Esophagus muscularis mucosa (tissue), 4 donors: ENCODE results near the gene MPHOSPH8. TPM values are rescaled to one million over a fixed set of nuclear protein-coding genes. Genes with fewer than 3 reads are reported as not detected.

Experiments used
- DNase-seq: peaks from one replicate; pipeline ENCODE4 v3.0.0-alpha.2; 2017; ENCODE audit errors: extremely low spot score
- H3K27ac ChIP-seq, 4 donors: fragments of 200-600 bp; sonication (generic); replicated peaks in 1 of 4; 1 replicate in 3 of 4; 2 replicates in 1 of 4; pipeline ENCODE4 v1.5.1; 2016 to 2019; ENCODE audit warnings: mild to moderate bottlenecking in 1 of 4
- H3K27me3 ChIP-seq, 4 donors: fragments of 200-600 bp; sonication (generic); one replicate each; pipeline versions ENCODE4 v1.5.1 to v1.6.0; 2016 to 2019
- H3K36me3 ChIP-seq, 4 donors: fragments of 200-600 bp; sonication (generic); one replicate each; pipeline ENCODE4 v1.5.1; 2016 to 2019
- H3K4me1 ChIP-seq, 4 donors: fragments of 200-600 bp; sonication (generic); one replicate each; pipeline ENCODE4 v1.5.1; 2016 to 2019
- H3K4me3 ChIP-seq, 4 donors: fragments of 200-600 bp; sonication (generic); 1 replicate in 2 of 4; 2 replicates in 2 of 4; pipeline ENCODE4 v1.5.1; 2016 to 2019; ENCODE audit warnings: mild to moderate bottlenecking in 4 of 4, moderate library complexity in 1 of 4
- H3K9me3 ChIP-seq, 4 donors: fragments of 200-600 bp; sonication (generic); 1 replicate in 3 of 4; 2 replicates in 1 of 4; pipeline ENCODE4 v1.5.1; 2016 to 2019
- CTCF ChIP-seq, 3 experiments: fragments of 200-600 bp in 2 of 3; fragments of 450-650 bp in 1 of 3; sonication (generic) in 2 of 3; IDR thresholded peaks; one replicate each; pipeline ENCODE4 v1.5.1; 2017 to 2019; ENCODE audit warnings: antibody characterized with exemption in 3 of 3, mild to moderate bottlenecking in 2 of 3, moderate library complexity in 1 of 3
- EP300 ChIP-seq: sonication (generic); formaldehyde crosslinking; IDR thresholded peaks from one replicate; pipeline ENCODE4 v1.6.1; 2017; ENCODE audit warnings: antibody characterized with exemption
- POLR2A ChIP-seq: fragments of 450-650 bp; IDR thresholded peaks from one replicate; pipeline ENCODE4 v1.6.1; 2017; ENCODE audit warnings: antibody characterized with exemption, moderate library complexity, mild to moderate bottlenecking, low read depth
- POLR2AphosphoS5 ChIP-seq, 2 donors: sonication (generic); formaldehyde crosslinking; IDR thresholded peaks; one replicate each; pipeline ENCODE4 v1.6.1; 2017; ENCODE audit warnings: antibody characterized with exemption in 2 of 2
- WGBS: methylation state at CpG from one replicate; pipeline ENCODE4 v1.1.5; 2018; 5-methylcytosine and 5-hydroxymethylcytosine counted together
- intact Hi-C: fragments of 100-400 bp; cut with DNase I; formaldehyde crosslinking; loops from one replicate; pipeline ENCODE4 v1.15.1; 2023
- total RNA-seq, 4 donors: library from RNA; depleted of rRNA; stranded (reverse); fragments of >200 nt; gene quantifications; one replicate each; pipeline versions ENCODE4 v1.1.0 to v1.2.1, GENCODE V29; 2016

The MPHOSPH8 gene
- 10 to 100 TPM; 34.1 to 40.3 (median 39.0) TPM for total RNA-seq

GRCh38 chr13:19633479-19634255 lies at the start of gene MPHOSPH8:
MPHOSPH8 (plus strand) TSS chr13:19633659; CDS start chr13:19633749, 90 bp downstream.
- Histone ChIP-seq H3K4me1 (peaks cover 33 to 40% (median 36%) of the 10 kb centered on the region in 4 donors), H3K36me3 (peaks cover 0 to 4% (median 0%) of the 10 kb centered on the region in 4 donors), H3K9me3 (no peaks in the 10 kb centered on the region), H3K27me3 (no peaks in the 10 kb centered on the region), H3K27ac (peak within 1 kb of the TSS; percentile 92 to 96 (median 94)), H3K4me3 (peak within 1 kb of the TSS; percentile 73 to 91 (median 84))
- under 1% methylated on average over 58 of the region's 58 CpGs for WGBS
- intact Hi-C loops = loop anchor here (5.0 to 10.0 kb wide), 2 partner anchors 231 to 324 kb away; partner anchors contain the start of genes ZMYM2 and ZMYM5
- TF ChIP-seq POLR2A (peak; percentile 45), CTCF (IDR thresholded peaks at IDR 0.05) (peak in 1 of 3 experiments; percentile 9), EP300 (no peak), POLR2AphosphoS5 (IDR thresholded peaks at IDR 0.05) (peak; percentile 93 to 96)
- DNase-seq = peak; percentile 99

GRCh38 chr13:19586904-19587634 lies 46.4 kb upstream of the MPHOSPH8 start:
- WGBS = 43% methylated on average over 17 of the region's 17 CpGs
- DNase-seq = peak; percentile 42
- Histone ChIP-seq H3K4me3 (peak overlapping the region in 1 of 4 donors; percentile 13), H3K36me3 (no peaks in the 10 kb centered on the region), H3K9me3 (no peaks in the 10 kb centered on the region), H3K27ac (no peak overlapping the region), H3K4me1 (no peaks in the 10 kb centered on the region), H3K27me3 (peaks cover 0 to 16% (median 0%) of the 10 kb centered on the region in 4 donors)
- intact Hi-C loops = no loop called here
- TF ChIP-seq CTCF (IDR thresholded peaks at IDR 0.05) = peak in 1 of 3 experiments; percentile 21
- TF ChIP-seq POLR2AphosphoS5 (IDR thresholded peaks at IDR 0.05) = no peak

- H3K4me1 ChIP-seq = no peaks in the 10 kb centered on the region
- H3K27ac ChIP-seq = no peak overlapping the region
- no peaks in the 10 kb centered on the region for H3K9me3 ChIP-seq
- no peak overlapping the region for H3K4me3 ChIP-seq
- DNase-seq = no peak
- H3K27me3 ChIP-seq = peaks cover 0 to 16% (median 0%) of the 10 kb centered on the region in 4 donors
- WGBS = 70% methylated on average over 9 of the region's 9 CpGs
- H3K36me3 ChIP-seq = no peaks in the 10 kb centered on the region
- intact Hi-C loops = no loop called here
- TF ChIP-seq CTCF (IDR thresholded peaks at IDR 0.05) (peak in 1 of 3 experiments; percentile 39), POLR2A (no peak)
These were observed 45.7 kb upstream of the MPHOSPH8 start for GRCh38 chr13:19587635-19588300.

GRCh38 chr13:19589312-19589711 lies 44.1 kb upstream of the MPHOSPH8 start:
- DNase-seq = no peak

More at GRCh38 chr13:19589312-19589711, 44.1 kb upstream of the MPHOSPH8 start:
- no peaks in the 10 kb centered on the region for H3K36me3 ChIP-seq
- H3K4me1 ChIP-seq = no peaks in the 10 kb centered on the region
- no peak overlapping the region for H3K4me3 ChIP-seq
- intact Hi-C loops = no loop called here
- H3K9me3 ChIP-seq = no peaks in the 10 kb centered on the region
- peaks cover 0 to 16% (median 0%) of the 10 kb centered on the region in 4 donors for H3K27me3 ChIP-seq
- H3K27ac ChIP-seq = no peak overlapping the region
- TF ChIP-seq POLR2A (no peak), POLR2AphosphoS5 (IDR thresholded peaks at IDR 0.05) (no peak), CTCF (IDR thresholded peaks at IDR 0.05) (no peak), EP300 (no peak)
- 71% methylated on average over 2 of the region's 2 CpGs for WGBS
